GM21390 (cell line): ENCODE data around the gene SPEM1.
"Not testable (repeated sequence)": the region's sequence is repeated elsewhere in the genome, so short reads cannot be mapped to it uniquely, and the experiment has no call there.

Experiments used
- ATAC-seq: cut with Tn5 transposase; IDR thresholded peaks from one replicate; pipeline ENCODE4 v1.9.1; 2021; ENCODE audit not compliant: unreplicated experiment

The SPEM1 gene

GRCh38 chr17:7467498-7467897, 47.4 kb downstream of the SPEM1 start:
- ATAC-seq = no peak

GRCh38 chr17:7468290-7468689, 48.2 kb downstream of the SPEM1 start:
- no peak for ATAC-seq

- ATAC-seq = no peak
Observed at GRCh38 chr17:7468804-7469389, 48.8 kb downstream of the SPEM1 start.

GRCh38 chr17:7469843-7470242, 49.7 kb downstream of the SPEM1 start:
- ATAC-seq = not testable (repeated sequence)

GRCh38 chr17:7470457-7470973, 50.4 kb downstream of the SPEM1 start:
- ATAC-seq = not testable (repeated sequence)
